Measurements from ENCODE around the gene HOXB8. TPM values are rescaled to one million over a fixed set of nuclear protein-coding genes. Genes with fewer than 3 reads are reported as not detected.

HOXB8 gene
- total RNA-seq, 3 donors from 2014 or later (not counting 1 experiment from before 2014, with no cell fraction given): not detected

DNA sequence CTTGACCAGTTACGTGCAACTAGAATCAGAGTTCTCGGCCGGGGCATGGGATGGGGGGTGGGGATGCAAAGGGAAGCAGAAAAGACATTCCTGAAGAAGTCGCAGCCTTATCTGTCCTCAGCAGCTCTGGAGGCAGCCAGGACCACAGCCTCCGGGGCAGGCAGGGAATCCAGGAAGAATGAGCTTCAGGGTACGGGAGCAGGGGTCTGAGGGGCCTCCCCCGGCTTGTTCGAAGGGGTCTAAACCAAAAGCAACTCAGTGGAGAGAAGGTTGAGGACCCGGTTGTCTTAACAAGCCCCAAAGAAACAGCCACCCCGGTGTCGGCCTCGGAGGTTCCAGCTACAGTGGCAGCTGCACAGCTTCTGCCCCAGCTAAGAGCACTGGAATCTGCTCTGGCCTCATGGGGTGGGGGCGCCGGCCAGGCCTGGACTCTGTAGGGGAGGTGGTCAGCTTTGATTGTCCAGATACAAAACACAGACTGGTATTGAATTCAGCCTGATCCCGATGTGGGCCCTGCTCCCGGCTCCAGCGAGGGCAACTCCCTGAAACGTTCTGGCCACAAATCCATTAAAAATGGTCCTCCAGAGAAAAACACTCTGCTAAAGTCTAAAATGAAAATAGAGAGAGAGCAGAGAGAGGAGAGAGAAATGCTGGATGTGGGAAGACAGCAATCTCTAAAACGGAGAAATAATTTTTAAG, 44.6 kb downstream of the HOXB8 start:
- peaks cover 0 to 10% of the 10 kb centered on the region in 2 donors for H3K27me3 Mint-ChIP-seq (ENCODE audit: low read depth in 2 of 2)
- DNase-seq (no peak), ATAC-seq (no peak)
- H3K9me3 Mint-ChIP-seq: no peaks in the 10 kb centered on the region
- no peak overlapping the region for H3K27ac Mint-ChIP-seq
- 80% methylated on average over 19 of the region's 19 CpGs for WGBS (ENCODE audit: insufficient coverage)
- H3K27ac ChIP-seq (ENCODE audit: low read length): no peak overlapping the region
- peaks cover 21 to 29% of the 10 kb centered on the region in 2 donors for H3K4me1 Mint-ChIP-seq
- no peaks in the 10 kb centered on the region for H3K36me3 Mint-ChIP-seq
- no peak overlapping the region for H3K4me3 Mint-ChIP-seq
- H3K9me3 ChIP-seq (ENCODE audit: control insufficient read depth, insufficient read depth, low read length): no peaks in the 10 kb centered on the region
- intact Hi-C loops (cut with micrococcal nuclease): no loop called here
- H3K4me1 ChIP-seq (ENCODE audit: control insufficient read depth, insufficient read depth, low read length): peaks cover 20% of the 10 kb centered on the region
- H3K4me3 ChIP-seq (ENCODE audit: low read length): no peak overlapping the region
- no peaks in the 10 kb centered on the region for H3K27me3 ChIP-seq (ENCODE audit: control insufficient read depth, insufficient read depth, low read length)
- H3K36me3 ChIP-seq (ENCODE audit: control insufficient read depth, insufficient read depth, low read length): no peaks in the 10 kb centered on the region
- TF ChIP-seq, protein P1, sequence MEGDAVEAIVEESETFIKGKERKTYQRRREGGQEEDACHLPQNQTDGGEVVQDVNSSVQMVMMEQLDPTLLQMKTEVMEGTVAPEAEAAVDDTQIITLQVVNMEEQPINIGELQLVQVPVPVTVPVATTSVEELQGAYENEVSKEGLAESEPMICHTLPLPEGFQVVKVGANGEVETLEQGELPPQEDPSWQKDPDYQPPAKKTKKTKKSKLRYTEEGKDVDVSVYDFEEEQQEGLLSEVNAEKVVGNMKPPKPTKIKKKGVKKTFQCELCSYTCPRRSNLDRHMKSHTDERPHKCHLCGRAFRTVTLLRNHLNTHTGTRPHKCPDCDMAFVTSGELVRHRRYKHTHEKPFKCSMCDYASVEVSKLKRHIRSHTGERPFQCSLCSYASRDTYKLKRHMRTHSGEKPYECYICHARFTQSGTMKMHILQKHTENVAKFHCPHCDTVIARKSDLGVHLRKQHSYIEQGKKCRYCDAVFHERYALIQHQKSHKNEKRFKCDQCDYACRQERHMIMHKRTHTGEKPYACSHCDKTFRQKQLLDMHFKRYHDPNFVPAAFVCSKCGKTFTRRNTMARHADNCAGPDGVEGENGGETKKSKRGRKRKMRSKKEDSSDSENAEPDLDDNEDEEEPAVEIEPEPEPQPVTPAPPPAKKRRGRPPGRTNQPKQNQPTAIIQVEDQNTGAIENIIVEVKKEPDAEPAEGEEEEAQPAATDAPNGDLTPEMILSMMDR (IDR thresholded peaks at IDR 0.05): no peak

DNA sequence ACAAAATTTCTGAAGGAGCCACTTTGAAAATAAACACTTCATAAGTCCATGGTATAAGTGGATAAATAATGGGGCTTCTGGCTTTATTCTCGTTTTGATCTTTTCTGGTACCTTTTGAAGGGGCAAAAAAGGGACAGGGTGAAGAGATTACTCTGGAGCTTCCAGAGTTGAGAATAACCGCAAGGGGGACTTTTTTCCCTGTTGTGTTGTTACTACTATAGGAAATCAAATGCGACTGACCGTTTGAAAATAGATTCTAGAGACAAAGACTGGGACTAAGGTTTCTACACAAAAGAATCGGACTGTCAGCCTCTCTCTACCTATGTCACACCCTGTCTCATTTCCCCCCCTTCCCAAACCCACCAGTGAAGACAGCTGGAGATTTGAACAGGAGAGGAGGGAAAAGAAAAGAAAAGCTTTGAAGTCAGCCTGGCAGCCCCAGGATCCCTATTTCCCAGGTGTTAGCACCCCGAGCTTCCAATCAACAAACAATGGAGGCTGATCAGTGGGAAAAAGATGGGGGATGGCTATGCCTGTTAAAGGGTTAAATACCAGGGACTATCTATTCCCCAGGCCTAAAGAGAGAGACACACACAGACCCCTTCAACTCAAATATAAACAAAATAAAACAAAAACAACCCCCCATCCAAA, 45.3 kb downstream of the HOXB8 start:
- H3K27ac Mint-ChIP-seq: no peak overlapping the region
- intact Hi-C loops (cut with micrococcal nuclease): no loop called here
- 94% methylated on average over 3 of the region's 6 CpGs for WGBS (ENCODE audit: insufficient coverage)
- TF ChIP-seq, protein P1 (IDR thresholded peaks at IDR 0.05): no peak
- peaks cover 20% of the 10 kb centered on the region for H3K4me1 ChIP-seq (ENCODE audit: control insufficient read depth, insufficient read depth, low read length)
- H3K27me3 Mint-ChIP-seq (ENCODE audit: low read depth in 2 of 2): peaks cover 0 to 10% of the 10 kb centered on the region in 2 donors
- H3K36me3 Mint-ChIP-seq: no peaks in the 10 kb centered on the region
- no peak overlapping the region for H3K4me3 Mint-ChIP-seq
- no peaks in the 10 kb centered on the region for H3K9me3 ChIP-seq (ENCODE audit: control insufficient read depth, insufficient read depth, low read length)
- no peaks in the 10 kb centered on the region for H3K27me3 ChIP-seq (ENCODE audit: control insufficient read depth, insufficient read depth, low read length)
- H3K4me1 Mint-ChIP-seq: peaks cover 21 to 29% of the 10 kb centered on the region in 2 donors
- DNase-seq (no peak), ATAC-seq (no peak)
- H3K36me3 ChIP-seq (ENCODE audit: control insufficient read depth, insufficient read depth, low read length): no peaks in the 10 kb centered on the region
- H3K9me3 Mint-ChIP-seq: no peaks in the 10 kb centered on the region
- H3K4me3 ChIP-seq (ENCODE audit: low read length): no peak overlapping the region
- no peak overlapping the region for H3K27ac ChIP-seq (ENCODE audit: low read length)

DNA sequence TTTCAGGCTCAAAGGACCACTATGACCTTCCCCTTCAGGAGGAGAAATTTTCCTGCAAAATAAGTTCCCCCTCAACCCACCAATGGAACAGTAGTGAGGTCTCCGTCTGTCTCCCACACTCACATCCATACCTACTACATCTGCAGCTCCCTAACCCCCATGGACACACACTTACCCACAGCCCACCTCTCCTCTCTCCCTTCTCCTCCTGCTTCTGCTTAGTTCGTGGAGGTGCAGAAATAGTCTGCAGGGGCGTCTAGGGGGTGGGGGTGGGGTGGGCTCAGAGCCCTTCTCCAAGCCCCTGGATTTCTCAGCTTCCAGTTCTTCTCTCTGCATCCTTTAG, 45.9 kb downstream of the HOXB8 start:
- no peak for ATAC-seq

More for the DNA sequence above, 45.9 kb downstream of the HOXB8 start:
- 100% methylated on average over 1 of the region's 3 CpGs for WGBS (ENCODE audit: insufficient coverage)
- Histone ChIP-seq H3K27me3 (ENCODE audit: control insufficient read depth, insufficient read depth, low read length) (no peaks in the 10 kb centered on the region), H3K4me3 (ENCODE audit: low read length) (no peak overlapping the region), H3K4me1 (ENCODE audit: control insufficient read depth, insufficient read depth, low read length) (peaks cover 19% of the 10 kb centered on the region), H3K36me3 (ENCODE audit: control insufficient read depth, insufficient read depth, low read length) (no peaks in the 10 kb centered on the region), H3K9me3 (ENCODE audit: control insufficient read depth, insufficient read depth, low read length) (no peaks in the 10 kb centered on the region), H3K27ac (ENCODE audit: low read length) (no peak overlapping the region)
- no peaks in the 10 kb centered on the region for H3K36me3 Mint-ChIP-seq
- H3K9me3 Mint-ChIP-seq: no peaks in the 10 kb centered on the region
- TF ChIP-seq, protein P1 (IDR thresholded peaks at IDR 0.05): no peak
- H3K27me3 Mint-ChIP-seq (ENCODE audit: low read depth in 2 of 2): peaks cover 0 to 10% of the 10 kb centered on the region in 2 donors
- peaks cover 18 to 29% of the 10 kb centered on the region in 2 donors for H3K4me1 Mint-ChIP-seq
- no peak for DNase-seq
- H3K4me3 Mint-ChIP-seq: no peak overlapping the region
- H3K27ac Mint-ChIP-seq: no peak overlapping the region
- intact Hi-C loops (cut with micrococcal nuclease): no loop called here
